T-helper 1 cell (primary cell): ENCODE results near the gene FSD1.

Source experiments
- DNase-seq, 5 donors: peaks; one replicate each; pipeline ENCODE4 v3.0.0-alpha.2; 2012 to 2020

Gene FSD1

DNA sequence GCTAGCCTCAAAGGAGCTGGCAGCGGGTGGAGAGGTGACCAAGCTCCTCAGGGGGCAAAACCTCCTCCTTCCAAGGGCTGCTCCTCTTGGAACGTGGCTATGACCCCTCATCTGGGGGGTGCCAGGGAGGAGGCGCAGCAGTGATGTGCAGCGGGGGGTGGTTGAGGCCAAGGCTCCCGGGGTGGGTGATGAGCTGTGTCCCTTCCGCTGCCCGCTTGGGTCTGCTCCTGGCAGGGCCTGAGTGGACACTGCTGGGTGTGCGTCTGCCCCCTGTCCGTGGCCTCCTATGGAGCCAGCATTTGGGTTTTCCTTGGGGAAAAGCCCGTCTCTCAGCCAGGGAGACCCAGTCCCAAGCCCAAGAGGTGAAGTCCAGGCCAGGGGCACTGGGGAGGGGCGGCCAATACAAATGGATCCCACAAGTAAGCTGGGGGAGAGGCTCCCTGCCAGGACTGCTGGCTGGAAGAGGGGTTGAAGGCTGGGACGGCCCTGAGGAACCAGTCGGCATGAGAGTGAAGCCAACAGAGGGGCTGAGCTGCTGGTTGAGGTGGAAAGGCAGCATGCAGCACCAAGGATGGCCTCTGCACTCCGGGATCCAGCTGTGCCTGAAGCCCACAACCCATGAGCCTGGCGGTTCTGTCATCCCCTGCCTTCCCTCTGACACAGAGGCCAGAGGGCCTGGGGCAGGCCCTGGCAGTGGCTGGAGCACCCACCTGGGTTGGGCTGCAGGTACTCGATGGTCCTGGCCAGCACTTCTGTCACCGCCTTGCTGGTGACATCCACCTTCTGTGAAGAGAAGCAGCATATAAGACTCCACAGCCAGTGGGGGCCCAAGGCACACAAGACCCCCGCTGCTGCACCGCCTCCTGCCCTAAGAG, 61.6 kb downstream of the FSD1 start:
- DNase-seq: no peak

DNA sequence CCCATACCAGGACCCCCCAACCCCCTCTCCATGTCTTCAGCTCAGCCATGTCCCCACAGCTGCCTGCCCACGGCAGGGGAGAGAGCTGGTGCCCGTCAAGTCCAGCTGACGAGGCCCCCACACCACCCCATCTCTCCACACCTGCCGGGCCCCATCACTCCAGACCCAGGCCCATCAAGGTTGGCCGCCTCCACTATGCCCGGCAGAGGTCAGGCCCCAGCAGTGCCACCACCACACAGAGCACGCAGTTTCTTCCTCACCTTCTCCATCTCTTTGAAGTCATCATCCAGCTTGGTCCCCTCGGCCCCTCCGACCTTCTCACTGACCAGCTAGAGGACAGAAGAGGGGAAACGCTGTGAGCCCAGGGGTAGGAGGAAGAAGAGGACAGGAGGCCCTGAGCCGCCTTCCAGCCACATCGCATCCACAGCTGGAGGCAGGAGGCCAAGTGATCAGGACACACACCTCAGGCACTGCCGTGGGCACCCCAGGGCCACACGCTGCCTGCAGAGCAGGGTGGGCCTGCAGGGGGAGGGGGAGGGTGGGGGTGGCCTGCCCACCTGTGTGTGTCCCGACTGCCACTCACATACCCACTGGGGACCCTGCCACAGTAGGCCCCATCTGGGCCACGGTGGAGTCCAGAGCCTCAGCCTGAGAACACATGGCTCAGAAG, 62.4 kb downstream of the FSD1 start:
- no peak for DNase-seq

DNA sequence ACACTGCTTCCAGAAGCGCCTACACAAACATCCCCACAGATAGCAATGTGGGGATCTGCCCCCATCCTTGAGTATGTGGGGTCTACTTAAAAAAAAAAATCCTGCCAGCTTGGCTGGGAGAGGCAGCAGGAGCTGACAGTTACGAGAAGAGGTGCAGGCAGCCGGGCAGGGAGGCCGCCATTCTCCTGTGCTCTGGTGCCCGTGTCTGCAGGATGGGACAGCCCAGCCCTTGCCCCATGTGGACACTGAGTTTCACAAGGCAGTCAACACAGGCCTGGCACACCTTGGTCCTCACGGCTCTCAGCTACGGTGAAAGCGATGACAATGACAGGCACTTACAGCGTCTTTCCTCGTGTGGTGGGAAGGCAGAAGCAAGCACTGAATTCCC, 62.9 kb downstream of the FSD1 start:
- DNase-seq: no peak

DNA sequence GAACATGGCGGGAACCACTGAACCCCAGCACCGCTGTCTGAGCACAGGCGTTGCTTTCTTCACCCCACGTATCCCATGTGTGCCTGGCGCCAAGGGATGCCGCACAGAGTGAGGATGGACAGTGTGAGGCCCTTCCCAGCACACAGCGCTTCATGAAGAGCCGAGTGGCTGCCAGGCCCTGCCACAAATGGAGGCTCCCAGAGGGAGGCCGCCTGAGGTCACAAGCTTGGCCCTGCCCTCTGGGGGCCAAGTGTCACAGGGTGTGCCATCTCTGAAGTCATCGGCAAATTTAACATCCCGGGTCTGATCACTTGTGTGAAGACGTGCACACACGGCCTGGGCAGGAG, 63.4 kb downstream of the FSD1 start:
- no peak for DNase-seq

DNA sequence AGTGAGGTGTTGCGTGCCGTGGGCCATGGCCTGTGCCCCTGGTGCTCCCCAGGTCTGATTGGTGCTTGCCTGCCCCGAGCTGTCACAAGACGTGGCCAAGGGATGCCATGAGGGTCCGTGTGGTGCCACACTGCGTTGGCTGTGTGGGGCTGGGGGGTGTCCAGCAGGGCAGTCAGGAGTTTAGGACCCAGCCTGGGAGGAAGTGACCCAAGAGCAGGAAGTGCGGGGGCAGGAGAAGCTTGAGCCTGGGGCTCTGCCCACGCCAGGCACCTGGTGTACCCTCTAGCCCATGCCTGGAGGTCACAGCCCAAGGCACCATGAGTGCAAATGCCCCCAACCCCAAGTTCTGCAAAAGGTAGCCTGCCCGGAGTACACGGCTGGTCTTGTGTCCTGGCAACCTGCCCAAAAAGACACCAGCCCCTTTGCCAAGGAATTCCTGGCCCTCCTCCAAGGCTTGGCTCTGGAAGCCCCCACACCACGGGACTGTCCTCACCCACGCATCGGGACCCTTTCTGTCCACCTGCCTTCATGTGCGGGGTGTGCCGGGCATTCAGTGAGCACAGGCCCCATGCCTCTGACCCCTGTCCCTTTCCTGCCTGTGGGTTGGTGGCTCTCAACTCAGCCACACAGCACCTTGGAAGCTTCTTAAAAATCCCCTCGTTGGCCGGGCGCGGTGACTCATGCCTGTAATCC, 63.9 kb downstream of the FSD1 start:
- DNase-seq: no peak

DNA sequence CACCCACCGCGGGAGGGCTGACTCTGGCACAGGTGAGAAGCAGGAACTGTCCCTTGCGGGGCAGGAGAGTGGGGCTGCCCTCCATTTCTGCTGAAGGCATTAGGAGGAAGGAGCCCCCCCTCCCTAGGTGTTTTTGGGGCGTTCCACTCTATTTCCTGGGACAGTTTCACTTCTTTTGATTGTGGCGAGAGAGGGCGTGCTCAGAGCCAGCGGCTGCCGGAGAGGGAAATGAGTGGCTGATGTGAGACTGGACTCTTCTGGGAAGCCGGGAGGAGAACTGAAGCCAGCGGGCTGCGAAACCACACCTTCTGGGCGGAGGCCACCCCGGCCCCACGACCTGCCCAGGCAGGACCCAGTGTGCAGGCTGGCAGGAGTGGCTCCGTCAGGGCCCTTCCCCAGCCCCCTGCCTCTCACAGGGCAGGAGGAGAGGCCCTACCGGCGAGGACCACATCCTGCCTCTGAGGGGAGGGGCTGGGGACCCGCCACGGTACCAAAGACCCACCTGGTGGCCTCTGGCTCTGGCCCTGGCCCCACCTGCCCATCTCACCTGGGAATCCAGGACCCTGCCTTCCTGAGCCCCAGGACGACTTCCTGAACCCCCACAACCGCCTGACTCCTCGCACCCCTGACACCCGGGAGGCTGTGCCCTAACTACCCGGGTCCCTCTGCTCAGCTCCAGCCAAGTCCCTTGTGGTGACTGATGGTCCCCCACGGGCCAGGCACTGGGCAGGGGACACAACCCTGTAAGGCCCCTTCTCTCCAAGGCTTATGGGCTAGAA, 64.9 kb downstream of the FSD1 start:
- peak; percentile 56 to 93 (median 68) for DNase-seq

DNA sequence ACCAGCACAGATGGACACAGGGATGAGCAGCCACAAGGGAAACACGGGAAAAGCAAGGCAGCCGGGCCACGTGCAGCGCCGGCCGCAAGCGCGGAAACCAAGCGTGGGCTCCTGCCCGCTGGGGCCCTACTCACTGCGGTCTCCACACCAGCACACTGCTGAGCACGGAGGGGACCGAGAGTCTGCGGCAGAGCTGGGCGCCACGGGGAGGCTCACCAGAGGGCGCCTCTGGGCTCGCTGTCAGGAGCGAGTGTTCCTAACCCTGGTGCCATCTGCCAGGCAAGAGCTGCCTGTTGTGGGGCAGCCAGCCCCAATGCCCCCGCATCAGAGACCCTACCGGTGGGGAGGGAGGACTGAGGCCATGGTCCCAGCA, 65.5 kb downstream of the FSD1 start:
- DNase-seq: peak; percentile 44 to 90 (median 65)

DNA sequence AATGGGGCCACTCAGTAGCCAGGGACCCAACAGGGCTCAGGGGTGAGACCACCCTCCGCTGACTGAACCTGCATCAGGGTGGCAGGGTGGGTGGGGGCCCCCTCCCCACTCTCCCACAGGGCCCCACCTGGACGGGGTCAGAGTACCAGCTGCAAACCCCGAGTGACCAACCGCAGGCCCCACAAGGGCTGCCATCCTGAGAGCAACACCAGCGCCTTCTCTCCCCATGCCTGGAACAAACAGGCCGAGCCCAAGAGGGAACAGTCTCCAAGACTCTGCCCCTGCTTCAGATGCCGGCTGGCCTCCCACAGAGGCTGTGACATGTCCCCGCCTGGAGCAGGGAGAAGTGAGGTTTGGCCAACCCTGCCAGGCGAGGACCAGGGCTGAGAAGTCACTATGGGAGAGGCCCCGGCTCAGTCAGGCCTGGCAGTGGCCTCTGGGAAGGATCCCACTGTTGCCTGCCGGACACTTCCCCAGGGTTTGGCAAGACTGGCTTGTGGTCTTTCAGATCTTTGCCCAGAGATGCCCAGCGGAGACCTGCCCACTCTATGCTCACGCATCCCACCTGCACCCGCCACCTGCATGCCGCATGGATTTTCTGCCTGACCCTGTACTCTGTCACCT, 66.1 kb downstream of the FSD1 start:
- no peak for DNase-seq

DNA sequence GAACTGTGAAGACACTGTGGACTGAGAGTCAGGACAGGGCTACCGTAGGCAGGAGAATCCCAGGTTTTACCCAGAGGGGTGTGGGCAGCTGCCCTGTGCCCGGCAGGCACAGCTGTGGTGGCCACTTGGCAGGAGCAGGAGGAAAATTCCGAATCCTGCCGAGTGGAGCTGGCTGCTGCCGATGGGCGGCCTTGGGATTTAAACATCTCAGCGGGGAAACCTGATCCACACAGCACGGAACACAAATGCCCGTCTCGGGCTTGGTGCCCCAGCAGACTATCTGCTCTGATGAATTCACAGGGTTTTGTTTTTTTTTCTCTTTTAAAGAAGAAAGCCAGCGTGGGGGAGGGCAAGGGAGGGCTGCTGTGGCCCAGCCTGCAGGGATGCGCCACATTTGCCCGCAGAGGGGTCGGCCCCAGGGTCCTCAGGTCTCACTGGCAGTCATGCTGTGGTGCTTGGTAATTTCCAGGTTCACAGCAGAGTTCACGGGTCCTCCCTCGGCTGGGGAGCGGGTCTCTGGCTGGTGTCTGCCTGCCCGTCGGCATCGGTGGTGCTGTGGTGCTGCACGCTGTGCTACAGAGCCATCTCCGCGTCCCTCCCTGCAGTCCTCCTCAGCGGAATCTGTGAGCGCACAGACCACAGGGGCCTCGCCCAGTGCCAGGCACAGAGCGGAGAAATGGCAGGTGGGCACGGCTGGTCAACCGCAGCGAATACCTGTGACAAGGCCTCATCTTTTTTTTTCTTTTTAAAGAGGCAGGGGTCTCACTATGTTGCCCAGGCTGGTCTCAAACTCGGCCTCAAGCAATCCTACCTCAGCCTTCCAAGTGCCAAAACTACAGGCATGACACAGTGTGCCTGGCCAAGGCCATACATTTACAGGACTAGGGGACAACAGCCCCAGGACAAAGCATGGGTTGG, 67.1 kb downstream of the FSD1 start:
- DNase-seq: no peak

DNA sequence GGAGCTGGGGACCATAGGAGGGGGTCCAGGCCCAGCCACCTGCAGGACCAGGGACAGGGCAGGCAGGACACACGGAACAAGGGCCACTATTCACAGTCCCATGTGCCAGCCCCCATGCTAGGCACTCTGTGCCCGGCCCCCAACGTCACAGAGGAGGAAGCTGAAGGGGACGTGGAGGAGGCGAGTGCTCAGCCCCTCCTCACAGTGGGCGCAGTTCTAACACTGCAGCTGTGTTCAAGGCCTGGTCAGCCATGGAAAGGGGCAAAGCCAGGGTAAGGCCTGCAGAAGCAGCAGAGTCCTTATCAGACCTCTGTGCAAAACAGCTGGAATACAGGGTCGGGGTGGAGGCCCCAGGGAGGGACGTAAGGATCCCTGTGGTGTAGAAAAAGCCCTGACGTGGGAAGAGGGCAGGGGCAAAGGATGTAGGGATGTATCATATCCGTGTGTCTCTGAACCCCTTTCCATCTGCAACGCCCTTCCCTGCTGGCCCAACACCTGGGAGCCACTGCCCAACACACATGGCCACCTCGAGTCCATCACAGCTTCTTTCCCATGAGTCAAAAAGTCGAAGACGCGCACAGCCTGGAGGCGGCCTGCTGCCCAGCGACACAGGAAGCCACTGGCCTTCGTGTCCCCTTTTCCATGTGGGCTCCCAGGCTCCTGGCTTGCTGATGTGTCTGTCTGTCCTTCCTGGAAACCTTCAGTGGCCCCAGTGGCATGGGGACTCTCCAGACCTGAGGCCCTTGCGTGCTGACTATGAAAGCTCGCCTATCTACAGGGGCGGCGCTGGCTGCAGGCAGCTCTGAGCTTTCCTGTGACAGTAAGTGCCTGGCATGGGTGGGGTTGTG, 68.0 kb downstream of the FSD1 start:
- DNase-seq: no peak

DNA sequence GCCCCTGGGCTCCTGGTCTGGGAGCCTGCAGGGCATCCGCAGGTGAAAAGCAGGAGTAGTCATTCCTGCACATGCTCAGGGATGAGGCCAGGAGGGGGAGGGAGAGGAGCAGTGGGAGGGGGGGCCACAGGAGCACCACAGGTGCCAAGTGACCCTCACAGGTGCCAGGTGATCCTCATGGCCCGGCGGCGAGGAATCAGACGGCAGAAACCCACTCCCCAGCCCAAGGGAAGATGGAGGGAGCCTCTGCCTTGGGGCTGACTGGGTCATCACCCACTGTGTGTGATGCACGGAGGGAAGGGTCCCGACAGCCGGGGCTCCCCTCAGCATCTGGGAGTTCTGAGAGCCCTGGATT, 68.6 kb downstream of the FSD1 start:
- no peak for DNase-seq
